Left colon (tissue), 2 donors: ENCODE results near the gene PHLPP1. TPM values are rescaled to one million over a fixed set of nuclear protein-coding genes. Genes with fewer than 3 reads are reported as not detected.

Experiments
- ATAC-seq: fragments of 200-7000 bp; cut with Tn5 transposase; one replicate; pipeline ENCODE4 v1.9.1; 2020; ENCODE audit warnings: mild to moderate bottlenecking, moderate library complexity
- DNase-seq, 2 donors: peaks; one replicate each; pipeline ENCODE4 v3.0.0-alpha.2; 2020
- intact Hi-C, 2 donors: fragments of 100-400 bp; cut with DNase I in 1 of 2; cut with micrococcal nuclease in 1 of 2; formaldehyde crosslinking; loops; one replicate each; pipeline versions ENCODE4 v1.11.2 to v1.14.0; 2022; cut with DNase I, micrococcal nuclease
- total RNA-seq, 2 donors: library from RNA; stranded (reverse); fragmentation: NEBNext Ultra II Directional; extraction: Animal tissue kit (Norgen Biotek cat#: 25700); gene quantifications; one replicate each; pipeline ENCODE4 v1.2.1, GENCODE V29; 2021
- donor health status: DM: no; HTN: no; CAD: no.
- donor health status: DM: yes; HTN: yes; CAD: no.

Gene PHLPP1
- total RNA-seq, 2 donors from 2014 or later = 21.4 to 22.9 TPM

GRCh38 chr18:62715759-62716615, 646 bp downstream of the PHLPP1 start:
- peak; percentile 53 to 76 for DNase-seq
- peak; percentile 22 for ATAC-seq
- intact Hi-C loops = loop anchor here in 1 of 2 donors (10.0 kb wide), 1 partner anchor 131 kb away; no protein-coding TSS in a partner anchor

- DNase-seq (peak; percentile 56 to 77), ATAC-seq (peak; percentile 27)
- intact Hi-C loops = loop anchor here in 1 of 2 donors (10.0 kb wide), 1 partner anchor 132 kb away; no protein-coding TSS in a partner anchor
Observed at GRCh38 chr18:62716619-62717168, 1.4 kb downstream of the PHLPP1 start.

- DNase-seq = peak; percentile 53 to 63
- peak; percentile 36 for ATAC-seq
- intact Hi-C loops = loop anchor here in 1 of 2 donors (10.0 kb wide), 1 partner anchor 133 kb away; no protein-coding TSS in a partner anchor
Observed at GRCh38 chr18:62717169-62717924, 2.0 kb downstream of the PHLPP1 start.

DNA sequence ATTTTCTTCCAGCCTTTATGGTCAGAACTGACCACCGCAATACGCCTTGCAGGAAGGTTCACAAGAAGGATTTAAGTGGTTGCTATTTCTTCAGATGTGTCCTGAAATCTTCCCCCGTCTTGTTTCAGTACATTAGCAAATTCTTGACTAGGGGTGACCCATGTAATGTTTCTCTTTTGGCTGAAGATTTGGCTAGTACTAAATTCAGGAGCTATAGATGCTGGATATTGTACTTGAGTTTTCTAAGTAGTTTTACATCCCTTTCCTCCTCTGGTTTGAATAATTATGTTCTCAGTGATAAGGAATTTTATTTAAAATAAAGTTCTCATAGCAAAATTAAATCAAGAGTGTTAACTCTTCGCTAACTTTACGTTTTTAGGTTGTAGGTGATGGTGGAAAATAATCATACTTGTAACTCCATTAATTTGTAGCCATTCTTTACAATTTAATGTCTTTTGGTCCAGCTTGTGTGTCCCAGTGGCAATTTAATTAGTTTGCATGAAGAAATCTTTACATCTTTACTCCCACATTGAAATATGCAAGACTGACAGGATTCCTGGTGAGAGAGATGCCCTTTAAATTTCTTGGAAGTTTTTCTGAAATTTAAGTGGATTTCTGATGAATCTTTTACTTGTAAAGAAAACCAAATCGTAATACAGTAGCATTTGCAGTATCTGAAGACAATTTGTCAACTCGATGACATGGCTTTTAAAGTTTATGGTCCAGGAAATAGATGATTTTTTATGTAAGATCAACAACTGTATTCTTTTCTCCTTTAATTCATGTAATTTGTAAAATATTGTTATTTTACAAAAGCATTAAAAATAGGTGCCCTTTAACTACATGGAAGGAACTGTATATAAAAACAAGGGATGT, 2.8 kb downstream of the PHLPP1 start:
- ATAC-seq (no peak), DNase-seq (no peak)
- intact Hi-C loops = loop anchor here in 1 of 2 donors (10.0 kb wide), 1 partner anchor 133 kb away; no protein-coding TSS in a partner anchor

GRCh38 chr18:62720048-62720447, 4.7 kb downstream of the PHLPP1 start:
- ATAC-seq (no peak), DNase-seq (no peak)
- intact Hi-C loops = no loop called here

DNA sequence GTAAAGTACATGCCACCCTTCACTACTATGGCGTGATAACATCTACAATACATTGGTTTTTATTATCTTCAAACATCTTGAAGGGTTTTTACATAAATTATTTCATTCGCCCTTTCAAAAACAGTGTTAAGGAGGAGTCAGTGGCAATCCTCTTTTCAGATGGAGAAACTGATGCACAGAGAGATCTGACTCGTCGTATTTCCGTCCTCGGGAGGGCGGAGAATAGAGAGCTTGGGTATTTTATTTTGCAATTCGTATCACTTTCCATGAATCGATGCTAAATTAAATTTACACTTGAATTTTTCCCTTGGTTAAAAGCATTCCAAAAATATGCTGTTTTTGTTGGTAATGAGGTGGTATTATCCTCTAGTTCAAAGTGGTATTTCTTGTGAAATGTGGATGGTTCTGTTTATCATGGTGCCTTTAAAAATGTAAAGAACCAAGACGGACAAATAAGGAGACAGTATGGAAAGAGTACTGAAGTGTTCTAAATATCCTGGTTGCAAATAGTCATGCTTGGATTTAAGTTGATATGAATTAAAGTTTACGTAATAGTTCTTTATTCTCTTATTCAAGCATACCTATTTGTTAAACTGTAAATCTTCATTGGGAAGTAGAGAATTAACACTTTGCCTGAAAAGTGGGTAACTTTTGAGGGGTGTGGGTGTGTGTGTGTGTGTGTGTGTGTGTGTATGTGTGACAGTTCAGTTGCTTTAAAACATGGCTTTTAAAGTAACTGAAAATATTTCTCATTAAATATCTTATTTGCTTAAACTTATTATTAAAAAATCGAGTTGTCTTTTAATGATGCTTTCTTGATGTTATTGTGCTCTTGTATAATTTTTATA, 5.6 kb downstream of the PHLPP1 start:
- intact Hi-C loops = no loop called here
- DNase-seq (no peak), ATAC-seq (no peak)

DNA sequence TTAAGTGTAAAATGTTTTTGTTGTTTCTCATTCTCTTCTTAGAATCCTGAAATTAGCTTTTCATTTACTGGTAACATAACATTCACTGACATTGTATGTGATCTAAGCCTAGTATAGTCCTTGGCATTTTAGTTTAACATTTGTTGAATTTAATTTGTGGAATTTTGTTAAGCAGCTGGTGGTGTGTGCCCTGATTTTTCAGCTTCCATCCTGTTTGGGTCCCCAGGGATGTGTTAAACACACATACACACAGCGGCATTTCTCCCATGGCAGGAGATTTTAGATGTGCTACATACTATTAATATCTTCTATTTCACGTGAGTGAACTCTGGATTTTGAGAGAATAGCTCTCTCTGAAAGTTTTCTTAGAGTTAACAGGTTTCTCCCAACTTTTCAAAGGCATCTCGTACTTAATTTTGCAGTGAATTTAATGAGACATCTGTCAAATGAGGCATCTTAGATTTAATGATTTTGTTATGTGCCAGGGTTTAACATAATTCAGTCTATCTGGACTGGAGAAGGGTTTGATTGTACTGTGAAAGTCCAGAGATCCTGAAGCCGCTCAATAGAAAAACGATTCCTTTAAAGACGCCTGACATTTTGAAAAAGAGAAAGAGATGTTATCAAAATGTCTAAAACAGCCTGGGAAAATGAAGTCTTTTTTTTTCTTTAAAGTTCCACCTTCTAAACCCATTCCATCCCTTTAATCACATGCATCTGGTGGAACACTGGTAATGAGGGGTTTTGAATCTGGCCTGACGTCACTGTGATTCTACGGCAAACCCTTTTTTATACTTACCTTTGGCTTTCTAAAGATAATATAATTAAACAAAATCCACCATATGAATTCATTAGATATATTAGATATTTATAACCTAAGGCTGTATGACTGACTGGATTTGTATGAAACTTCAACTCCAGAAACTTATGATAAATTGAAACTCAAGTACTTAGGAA, 6.8 kb downstream of the PHLPP1 start:
- intact Hi-C loops = no loop called here
- ATAC-seq = no peak
- DNase-seq = no peak

- no peak for DNase-seq
- intact Hi-C loops = no loop called here
- ATAC-seq = no peak
Observed at GRCh38 chr18:62723666-62724281, 8.4 kb downstream of the PHLPP1 start.

DNA sequence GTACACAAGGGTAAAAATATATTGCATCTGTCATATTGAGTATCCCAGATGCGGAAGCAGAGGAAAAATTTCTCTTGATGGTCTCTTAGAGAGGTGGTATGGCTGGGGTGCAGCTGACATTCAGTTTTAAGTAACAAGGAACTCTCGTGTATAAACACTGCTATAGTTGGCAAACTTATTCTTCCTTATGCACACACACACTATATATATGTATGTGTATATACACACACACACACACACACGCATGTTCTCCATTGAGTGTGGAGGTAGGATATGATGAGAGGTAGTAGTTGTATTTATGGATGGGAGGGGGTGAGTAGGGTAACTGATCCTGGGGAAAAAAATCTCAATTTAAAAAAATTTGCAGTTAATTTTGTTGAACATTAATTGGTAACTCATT, 10.6 kb downstream of the PHLPP1 start:
- intact Hi-C loops = no loop called here
- ATAC-seq (peak; percentile 57), DNase-seq (no peak)

GRCh38 chr18:62728254-62728653, 12.9 kb downstream of the PHLPP1 start:
- no peak for ATAC-seq
- no peak for DNase-seq
- intact Hi-C loops = no loop called here

- ATAC-seq (no peak), DNase-seq (no peak)
- intact Hi-C loops = no loop called here
Observed at GRCh38 chr18:62729487-62730386, 14.4 kb downstream of the PHLPP1 start.

DNA sequence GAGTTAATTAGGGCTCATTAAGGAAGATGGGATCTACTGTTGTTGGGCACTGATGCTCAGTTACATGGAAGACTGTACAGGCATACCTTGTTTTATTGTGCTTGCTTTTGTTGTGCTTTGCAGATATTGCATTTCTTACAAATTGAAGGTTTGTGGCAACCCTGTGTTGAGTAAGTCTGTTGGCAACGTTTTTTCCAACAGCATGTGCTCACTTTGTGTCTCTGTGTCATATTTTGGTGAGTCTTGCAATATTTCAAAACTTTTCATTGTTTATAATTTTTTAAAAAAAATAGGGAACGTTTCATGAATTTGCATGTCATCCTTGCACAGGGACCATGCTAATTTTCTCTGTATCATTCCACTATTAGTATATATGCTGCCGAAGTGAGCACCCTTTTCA, 15.6 kb downstream of the PHLPP1 start:
- intact Hi-C loops = no loop called here
- DNase-seq = no peak
- no peak for ATAC-seq

DNA sequence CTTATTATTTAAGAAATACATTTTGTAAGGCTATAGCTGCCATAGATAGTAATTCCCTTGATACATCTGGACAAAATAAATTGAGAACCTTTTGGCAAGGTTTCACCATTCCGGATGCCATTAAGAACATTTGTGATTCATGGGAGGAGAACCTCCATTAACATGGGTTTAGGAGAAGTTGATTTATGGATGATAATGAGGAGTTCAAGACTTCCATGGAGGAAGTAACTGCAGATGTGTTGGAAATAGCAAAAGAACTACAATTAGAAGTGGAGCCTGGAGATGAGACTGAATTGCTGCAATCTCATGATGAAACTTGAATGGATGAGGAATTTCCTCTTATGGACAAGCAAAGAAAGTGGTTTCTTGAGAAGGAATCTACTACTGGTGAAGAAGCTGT, 17.3 kb downstream of the PHLPP1 start:
- intact Hi-C loops = no loop called here
- DNase-seq (no peak), ATAC-seq (no peak)

DNA sequence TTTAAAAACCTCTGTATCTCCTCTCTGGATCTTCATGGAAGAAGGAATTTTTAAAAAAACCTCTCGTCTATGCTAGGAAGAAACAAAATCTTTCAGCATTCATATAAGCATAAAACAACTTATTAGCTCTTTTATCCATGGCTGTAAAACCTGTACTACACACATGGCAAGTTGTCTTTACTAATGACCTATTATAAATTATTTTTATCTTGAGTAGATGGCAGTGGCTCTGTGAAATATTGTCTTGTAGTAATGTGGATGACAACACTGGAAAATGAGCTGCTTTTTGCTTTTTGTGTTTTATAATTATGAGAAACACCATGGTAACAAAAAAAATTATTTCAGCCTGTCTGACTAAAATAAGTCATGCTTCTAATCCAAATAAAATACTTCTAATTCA, 18.9 kb downstream of the PHLPP1 start:
- intact Hi-C loops = no loop called here
- DNase-seq = no peak
- no peak for ATAC-seq

GRCh38 chr18:62735387-62735786, 20.0 kb downstream of the PHLPP1 start:
- no peak for ATAC-seq
- intact Hi-C loops = no loop called here
- DNase-seq = no peak
